Activated T-cell treated with anti-CD3 and anti-CD28 coated beads for 48 hours (primary cell): ENCODE results near the gene AKNA.

Experiments used
- DNase-seq: peaks from one replicate; pipeline ENCODE4 v3.0.0-alpha.2; 2020; ENCODE audit warnings: low read depth

AKNA gene

DNA sequence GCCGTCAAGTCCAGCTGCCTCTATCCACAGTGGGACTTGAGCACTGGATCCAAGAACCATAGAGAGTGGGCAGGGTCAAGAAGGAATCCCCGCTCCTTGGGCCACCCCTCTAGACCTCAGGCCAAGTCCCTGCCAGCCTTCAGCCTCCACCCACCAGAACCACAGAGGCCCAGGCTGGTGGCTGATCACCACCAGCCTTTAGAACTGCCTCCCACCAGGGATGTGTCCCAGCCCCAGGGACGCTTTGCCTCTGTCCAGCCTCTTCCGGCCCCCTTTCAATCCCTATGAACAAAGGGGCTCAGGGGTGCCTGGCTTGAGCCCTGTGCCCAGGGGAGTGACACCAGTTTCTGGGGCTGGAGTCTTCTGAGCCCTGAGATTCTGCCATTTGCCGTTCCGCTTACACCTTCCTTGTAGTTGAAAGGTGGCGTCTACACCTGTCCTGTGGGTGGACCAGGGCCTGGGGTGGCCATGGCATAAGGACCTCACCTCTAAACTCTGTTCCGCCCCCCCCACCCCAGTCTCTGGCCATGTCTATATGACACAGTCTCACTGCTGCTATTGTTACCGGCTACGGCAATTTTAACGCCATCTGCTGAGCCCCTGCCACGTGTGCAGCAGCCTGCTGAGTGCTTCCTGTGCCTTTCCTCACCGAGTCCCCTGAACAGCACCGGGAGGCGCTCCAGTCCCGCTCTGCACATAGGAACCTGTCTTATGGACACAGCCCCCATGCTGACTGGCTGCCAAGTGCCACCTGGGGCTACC, 100.6 kb downstream of the AKNA start:
- no peak for DNase-seq

DNA sequence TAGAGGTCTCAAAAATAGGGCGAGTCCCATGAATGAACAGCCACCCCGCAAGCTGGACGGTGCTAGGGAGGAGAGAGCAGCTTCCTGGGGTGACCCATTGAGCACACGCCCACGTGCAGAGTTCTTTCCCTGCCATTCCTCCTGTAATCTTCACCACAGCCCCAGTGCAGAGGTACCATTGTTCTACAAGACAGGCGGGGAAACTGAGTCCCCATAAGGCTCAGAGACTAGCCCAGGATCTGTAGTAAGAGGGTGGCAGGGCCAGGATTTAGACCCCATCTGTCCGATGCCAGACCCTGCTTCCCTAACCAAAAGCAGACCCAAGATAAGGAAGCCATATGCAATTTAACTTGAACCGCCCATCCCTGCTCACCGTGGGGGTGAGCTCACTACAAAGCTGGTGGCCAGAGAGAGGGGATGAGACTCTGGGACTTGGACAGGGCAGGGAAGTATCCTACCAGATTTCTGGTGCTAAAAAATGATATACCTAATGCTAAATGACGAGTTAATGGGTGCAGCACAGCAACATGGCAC, 101.6 kb downstream of the AKNA start:
- DNase-seq: no peak

DNA sequence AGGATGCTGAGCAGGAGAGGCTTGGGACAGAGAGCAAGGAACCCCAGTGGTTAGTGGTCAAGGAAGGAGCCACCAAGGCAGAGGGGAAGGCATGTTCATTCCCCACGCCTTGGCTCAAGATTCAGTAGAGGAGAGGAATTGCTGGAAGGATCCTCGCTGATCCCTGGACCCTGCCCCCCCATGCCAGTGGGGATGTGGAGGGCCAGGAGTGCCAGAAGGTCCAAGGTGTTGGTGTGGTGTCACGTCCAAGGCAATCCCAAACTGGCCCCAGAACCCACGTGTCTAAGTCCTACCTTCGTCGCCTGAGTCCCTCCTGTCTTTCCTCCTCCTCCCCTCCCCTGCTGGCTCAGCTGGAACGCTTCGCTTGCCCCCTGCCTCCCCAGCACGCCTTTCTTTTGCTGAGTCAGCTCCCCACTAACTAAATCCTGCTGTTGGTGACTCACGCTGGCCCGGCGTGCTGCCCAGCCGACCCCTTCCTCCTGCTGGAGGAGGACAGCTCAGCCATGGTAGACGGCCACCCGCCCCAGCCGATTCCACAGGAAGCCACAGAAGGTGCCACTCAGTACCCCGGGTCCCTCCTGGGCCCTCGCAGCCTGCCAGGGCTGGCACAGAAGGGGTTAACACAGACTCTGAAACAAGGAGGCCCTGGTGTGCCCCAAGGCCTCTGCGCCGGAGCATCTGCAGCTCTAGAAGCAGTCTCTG, 102.5 kb downstream of the AKNA start:
- DNase-seq: no peak

DNA sequence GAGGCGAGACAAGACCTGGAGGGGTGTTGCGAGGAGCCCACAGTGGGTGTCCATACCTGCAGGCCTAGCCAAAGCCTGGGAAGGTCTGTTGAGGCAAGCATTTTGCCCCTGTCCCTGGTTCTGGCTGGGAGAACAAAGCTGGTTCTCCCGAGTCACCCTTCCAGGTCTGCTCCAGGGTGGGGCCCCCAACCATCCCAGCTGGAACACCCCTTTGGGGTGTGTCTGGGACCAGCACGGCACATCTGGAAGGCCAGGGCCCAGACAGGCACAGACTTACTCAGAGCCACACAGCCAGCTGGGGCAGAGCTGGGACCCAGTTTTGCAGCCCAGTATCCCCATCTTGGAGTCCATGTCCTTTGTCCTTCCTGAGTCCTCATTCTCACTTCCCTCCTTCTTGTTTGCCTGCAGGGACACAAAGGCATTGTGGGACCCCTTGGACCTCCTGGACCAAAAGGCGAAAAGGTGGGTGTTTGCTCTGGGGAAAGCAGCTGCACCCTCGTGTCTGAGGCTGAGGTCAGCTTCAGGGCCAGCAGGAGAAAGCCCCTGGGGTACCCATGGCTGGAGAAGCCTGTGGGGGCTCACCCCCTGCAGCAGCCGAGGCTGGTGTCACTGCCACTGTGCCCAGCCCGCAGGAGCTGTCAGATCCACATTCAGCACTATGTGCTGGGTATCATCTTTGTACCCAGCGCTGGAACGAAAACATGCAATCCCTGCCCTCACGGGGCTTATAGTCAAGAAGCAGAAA, 103.3 kb downstream of the AKNA start:
- no peak for DNase-seq
